HG03108 (cell line): ENCODE measurements around the gene ATP10A.

Experiments
- ATAC-seq: cut with Tn5 transposase; IDR thresholded peaks from one replicate; pipeline ENCODE4 v1.9.1; 2021; ENCODE audit warnings: moderate library complexity; ENCODE audit not compliant: unreplicated experiment

ATP10A gene

DNA sequence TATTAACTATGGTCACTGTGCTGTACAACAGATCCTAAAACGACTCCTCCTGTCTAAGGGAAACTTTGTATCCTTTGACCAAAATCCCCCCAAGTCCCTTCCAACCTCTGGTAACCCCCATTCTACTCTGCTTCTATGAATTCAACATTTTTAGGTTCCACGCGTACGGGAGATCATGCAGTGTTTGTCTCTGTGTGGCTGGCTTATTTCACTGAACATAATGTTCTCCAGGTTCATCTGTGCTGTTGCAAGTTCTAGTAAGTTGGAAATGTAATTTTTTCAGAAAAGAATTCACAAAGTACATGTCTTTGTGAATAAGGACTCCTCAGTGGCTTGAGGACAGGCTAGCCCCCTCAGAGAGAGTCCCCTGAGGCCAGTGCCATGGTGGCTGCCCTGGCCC lies 66.1 kb downstream of the ATP10A start:
- no peak for ATAC-seq

DNA sequence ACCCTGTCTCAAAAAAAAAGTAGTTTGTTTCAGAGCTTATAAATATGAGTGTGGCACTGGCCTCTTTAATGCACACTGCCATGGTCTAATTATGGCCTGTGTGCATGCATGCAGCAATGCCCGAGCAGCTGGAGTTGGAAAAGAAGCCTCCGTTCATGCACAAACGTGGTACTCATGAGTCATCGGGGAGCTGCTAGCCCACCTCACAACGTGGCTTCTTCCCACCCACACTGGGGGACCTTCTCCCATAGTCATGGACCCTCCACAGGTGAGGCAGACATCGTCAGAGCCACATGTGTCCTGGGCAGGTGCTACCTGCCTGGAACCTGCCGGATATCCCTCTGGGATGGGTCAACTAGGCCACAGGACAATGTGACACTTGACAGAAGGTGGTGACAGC lies 66.7 kb downstream of the ATP10A start:
- no peak for ATAC-seq

DNA sequence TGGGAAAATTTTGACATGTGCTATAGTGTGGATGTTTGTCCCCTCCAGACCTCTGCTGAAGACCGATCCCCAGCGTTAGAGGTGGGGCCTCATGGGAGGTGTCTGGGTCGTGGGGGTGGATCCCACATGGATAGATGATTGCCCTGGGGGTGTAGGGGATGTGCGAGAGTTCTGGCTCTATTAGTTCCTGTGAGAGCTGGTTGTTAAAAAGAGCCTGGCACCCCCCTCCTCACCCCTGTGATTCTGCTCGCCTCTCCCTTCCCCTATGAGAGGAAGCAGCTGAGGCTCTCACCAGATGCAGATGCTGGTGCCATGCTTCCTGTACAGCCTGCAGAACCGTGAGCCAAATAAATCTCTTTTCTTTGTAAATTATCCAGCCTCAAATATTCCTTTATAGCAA lies 67.4 kb downstream of the ATP10A start:
- ATAC-seq: no peak

DNA sequence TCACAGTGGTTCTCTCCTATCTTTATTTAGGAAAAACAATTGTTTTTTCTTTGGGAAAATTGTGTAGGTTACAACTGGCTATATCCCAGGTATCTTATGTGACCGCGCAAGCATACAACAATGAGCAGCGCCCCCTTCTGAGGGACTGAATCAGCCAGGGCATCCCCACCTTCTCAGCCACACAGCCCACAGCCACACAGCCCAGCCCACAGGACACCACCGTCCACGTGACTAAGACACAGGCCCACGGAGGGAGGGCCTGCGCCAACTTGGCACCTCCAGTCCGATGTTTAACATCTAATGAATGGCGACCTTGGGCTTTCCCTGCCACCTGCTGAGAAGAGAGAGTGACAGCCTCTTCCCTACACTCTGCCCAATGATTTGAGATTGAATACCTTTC lies 68.1 kb downstream of the ATP10A start:
- ATAC-seq: no peak

GRCh38 chr15:25793354-25794050 lies 69.6 kb downstream of the ATP10A start:
- ATAC-seq: peak; percentile 93

DNA sequence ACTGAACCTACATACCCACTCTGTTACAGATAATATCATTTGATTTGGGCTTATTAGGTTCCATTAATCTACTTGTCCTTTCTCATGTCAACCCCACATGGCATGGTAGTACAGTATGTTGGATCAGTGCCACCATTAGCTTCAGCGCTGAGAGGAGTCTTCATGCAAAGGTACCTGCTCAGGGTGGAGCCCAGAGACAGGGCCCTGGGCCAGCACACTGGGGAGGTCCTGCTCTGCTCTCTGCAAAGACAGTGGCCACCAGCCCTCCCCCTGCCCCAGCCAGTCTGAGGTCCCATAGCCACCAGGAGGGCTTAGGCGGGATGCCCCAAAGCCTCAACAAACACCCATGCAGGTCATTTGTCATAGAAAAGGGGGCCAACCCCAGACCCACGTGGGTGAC lies 71.0 kb downstream of the ATP10A start:
- no peak for ATAC-seq

- no peak for ATAC-seq
These were observed 73.0 kb downstream of the ATP10A start for GRCh38 chr15:25790000-25790660.

DNA sequence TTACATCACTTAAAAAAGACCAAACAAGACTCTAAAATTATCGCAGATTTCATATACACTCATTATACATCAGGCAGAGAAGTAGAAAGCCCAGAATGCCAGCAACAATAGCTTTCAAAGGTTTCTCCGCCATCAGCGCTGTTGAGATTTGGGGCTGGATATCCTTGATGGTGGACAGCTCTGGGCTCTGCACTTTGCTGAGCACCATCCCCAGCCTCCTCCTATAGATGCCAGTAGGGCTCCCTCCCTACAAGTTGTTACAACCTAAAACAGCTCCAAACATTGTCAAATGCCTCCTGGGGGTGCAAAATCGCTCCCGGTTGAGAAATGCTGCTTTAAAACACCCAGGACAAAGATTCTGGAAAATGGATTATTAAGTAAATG lies 73.5 kb downstream of the ATP10A start:
- ATAC-seq: no peak

GRCh38 chr15:25789211-25789610 lies 73.9 kb downstream of the ATP10A start:
- ATAC-seq: no peak

DNA sequence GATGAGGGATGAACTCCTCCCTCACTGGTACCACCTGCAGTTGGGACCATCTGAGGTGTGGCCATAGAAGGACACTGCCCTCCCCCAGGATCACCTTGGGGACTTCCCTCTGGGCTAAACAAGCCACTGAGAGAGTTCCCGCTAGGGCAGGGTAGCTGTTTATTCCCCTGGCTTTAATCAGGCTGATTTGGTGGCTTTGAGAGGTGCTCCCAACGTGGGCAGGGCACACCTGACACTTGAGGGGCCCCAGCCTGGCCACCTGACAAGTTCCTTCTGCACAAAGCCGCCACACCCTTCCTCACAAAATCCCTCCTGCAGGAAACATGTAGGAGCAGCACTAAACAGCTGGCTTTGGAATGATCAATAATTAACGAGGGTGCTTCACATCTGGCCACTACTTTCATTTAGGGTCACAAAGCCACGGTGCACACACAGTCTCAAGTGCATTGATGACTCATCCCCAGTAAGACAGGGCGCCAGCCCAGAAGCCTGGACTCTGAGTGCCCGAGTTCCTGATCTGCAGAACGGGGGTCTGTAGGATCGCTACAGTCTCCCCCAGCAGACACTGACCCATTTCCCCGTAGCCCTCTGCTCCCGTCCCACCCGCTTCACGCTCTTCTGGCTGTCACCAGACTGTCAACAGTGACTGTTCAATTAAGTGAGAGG lies 75.1 kb downstream of the ATP10A start:
- no peak for ATAC-seq

DNA sequence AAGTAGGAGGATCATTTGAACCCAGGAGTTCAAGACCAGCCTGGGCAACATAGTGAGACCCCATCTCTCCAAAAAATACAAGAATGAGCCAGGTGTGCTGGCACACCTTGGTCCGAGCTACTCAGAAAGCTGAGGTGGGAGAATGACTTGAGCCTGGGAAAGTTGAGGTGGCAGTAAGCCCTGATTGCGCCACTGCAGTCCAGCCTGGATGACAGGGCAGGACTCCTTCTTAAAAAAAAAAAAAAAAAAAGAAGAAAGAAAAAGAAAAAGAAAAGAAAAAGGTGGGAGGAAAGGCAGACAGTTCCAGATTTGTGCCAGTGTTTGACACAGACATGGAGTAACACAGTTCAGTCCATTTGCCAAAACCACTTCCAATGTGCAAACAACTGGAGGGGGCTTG lies 75.7 kb downstream of the ATP10A start:
- no peak for ATAC-seq

GRCh38 chr15:25786040-25786439 lies 77.1 kb downstream of the ATP10A start:
- ATAC-seq: no peak

DNA sequence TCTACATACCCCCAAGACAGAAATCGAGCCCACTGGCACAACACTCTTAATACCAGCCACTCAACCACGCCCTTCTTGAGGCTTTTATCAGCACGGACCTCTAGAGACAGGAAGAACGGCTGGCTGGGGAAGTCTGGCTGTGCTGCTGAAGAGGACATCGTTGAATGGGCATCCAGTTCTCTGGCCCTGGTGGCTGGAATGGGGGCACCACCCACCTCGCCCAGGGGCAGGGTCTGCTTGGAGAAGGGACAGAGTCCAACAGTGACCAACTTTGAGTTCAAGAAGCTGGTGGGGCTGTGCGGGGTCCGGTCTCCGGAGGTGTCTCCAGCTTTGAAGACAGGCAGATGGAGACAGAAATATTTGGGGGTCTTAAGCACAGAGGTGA lies 77.5 kb downstream of the ATP10A start:
- ATAC-seq: no peak

DNA sequence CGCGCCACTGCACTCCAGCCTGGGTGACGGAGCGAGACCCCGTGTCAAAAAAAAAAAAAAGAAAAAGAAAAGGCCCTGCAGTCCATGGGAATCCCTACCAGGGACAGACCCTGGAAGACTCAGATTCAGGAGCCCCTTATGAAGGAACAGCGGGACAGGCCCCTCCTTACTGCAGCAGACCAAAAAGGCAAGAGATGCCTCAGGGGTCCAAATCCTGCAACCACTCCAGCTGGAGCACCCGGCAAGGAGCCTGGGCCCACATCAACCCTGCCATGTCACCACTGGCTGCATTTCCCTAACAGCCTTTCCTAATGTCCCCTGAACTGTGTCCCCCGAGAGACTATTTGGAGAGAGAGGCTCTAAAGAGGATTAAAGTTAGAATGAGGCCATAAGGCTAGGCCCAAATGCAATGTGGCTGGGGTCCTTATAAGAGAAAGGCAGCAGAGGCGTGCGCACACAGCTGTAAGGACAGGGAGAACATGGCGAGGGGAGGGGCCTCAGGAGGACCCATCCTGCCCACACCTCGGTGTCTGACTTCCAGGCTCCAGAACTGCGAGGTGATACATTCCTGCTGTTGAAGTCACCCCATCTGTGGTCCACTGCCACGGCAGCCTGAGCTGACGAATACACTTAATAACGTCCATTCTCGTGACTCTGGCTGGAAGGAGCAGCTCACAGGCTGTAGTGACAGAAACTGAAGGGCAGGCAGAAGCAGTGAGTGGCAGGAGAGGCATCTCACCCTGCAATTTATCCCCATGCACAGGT lies 78.1 kb downstream of the ATP10A start:
- ATAC-seq: no peak

- no peak for ATAC-seq
These were observed 79.3 kb downstream of the ATP10A start for GRCh38 chr15:25783607-25784540.

DNA sequence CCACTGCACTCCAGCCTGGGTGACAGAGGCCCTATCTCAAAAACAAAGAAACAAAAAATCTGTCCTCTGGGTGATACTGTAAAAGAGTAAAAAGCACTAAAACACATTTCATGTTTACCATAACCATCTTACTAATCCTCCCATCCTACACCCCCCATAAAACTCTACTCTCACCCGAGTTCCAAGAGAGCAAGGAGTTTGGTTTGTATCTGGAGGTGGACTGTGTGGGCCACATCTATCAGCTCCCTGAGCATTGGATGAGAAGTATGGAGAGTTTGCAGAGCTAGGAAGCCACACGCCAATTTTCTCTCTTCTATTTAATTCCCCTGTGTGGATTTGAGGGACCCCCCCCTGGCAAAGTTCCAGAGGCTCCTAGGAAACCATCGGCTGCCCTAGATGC lies 80.0 kb downstream of the ATP10A start:
- no peak for ATAC-seq

DNA sequence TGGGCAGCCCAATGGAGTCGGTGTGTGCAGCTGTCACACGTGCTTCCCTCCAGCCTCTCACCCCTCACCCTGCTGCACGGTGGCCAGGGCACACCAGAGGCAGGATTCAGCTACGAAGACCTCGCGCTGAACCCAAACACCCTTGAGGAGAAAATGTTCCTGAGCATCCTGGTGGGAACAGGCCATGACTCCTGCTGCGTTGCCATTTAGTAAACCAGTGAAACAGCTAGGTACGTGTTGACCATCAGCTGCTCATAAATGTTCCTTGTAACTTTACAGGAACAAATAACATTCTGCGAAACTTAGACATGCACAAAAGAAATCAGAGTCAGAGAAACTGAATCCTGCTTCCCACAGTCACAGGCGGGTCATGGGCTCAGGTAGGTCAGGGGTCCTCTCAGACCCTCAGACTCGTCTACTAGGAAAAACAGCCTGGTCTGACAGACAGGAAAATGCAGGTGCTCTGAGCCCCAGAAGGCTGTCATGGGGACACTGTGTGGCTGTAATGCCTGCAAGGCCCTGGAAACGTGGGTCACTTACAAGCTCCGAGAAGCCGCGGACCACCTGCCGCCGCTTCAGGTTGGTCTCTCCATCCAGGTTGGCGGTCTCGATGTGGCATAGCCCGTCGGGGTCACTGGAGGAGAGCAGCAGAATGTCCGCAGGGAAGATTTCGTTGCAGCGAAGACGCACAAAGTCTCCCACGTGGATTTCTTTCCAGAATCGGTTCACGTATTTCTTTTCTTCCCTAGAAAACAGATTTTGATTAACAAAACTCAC lies 82.5 kb downstream of the ATP10A start:
- ATAC-seq: no peak

DNA sequence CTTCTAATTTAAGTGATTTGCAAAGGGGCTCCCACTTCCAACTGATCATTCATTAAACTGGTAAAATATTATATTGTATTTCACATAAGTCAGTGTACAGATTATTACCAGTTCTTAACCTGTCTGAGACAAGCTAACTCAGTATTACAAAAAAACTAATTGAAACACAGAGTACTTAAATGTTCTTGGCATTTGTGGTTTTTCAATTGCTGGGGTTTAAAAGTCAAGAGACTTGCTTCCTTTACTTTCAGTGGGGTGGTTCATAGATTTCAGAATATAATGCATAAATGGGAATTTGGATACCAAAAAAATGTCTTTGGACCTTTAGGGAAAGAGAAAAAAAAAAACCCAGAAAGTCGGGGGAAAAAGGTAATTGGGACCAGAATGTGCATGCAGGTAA lies 85.0 kb downstream of the ATP10A start:
- no peak for ATAC-seq

GRCh38 chr15:25777037-25777436 lies 86.1 kb downstream of the ATP10A start:
- ATAC-seq: no peak
